GM12878 (cell line): ENCODE results near the gene METAP1.

ENCODE experiments used
- BMI1 ChIP-seq: fragments of 450-650 bp; IDR thresholded peaks from 2 replicates; pipeline ENCODE4 v1.6.1; 2016; ENCODE audit warnings: mild to moderate bottlenecking, moderate library complexity, borderline replicate concordance
- CBX3 ChIP-seq: fragments of 200-600 bp; sonication (generic); IDR thresholded peaks from 2 replicates; pipeline ENCODE4 v1.6.1; 2016; ENCODE audit warnings: low read depth, borderline replicate concordance
- CTCF ChIP-seq, 3 experiments: IDR thresholded peaks in 2 of 3; conservative IDR thresholded peaks in 1 of 3; 2 replicates each; pipeline ENCODE4 v1.5.1; 2011; ENCODE audit warnings: low read depth in 3 of 3, low read length in 3 of 3, mild to moderate bottlenecking in 3 of 3, control low read depth in 2 of 3, moderate library complexity in 2 of 3, inconsistent platforms in 1 of 3, mixed read lengths in 1 of 3; ENCODE audit not compliant: control insufficient read depth in 2 of 3, insufficient read depth in 1 of 3; ENCODE audit errors: extremely low read depth in 1 of 3
- EGR1 ChIP-seq, 2 experiments: IDR thresholded peaks; 1 replicate in 1 of 2; 2 replicates in 1 of 2; pipeline ENCODE4 v1.6.1; 2011 to 2012; ENCODE audit warnings: low read depth in 2 of 2, low read length in 2 of 2, borderline replicate concordance in 1 of 2, mild to moderate bottlenecking in 1 of 2, moderate library complexity in 1 of 2
- EP300 ChIP-seq, 2 experiments: fragments of 150-350 bp in 1 of 2; IDR thresholded peaks; 2 replicates each; pipeline ENCODE4 v1.6.1; 2011 to 2012; ENCODE audit warnings: low read depth in 2 of 2, low read length in 2 of 2, borderline replicate concordance in 1 of 2, improper control_type of control experiment in 1 of 2, inconsistent platforms in 1 of 2; ENCODE audit not compliant: control insufficient read depth in 1 of 2
- HDAC2 ChIP-seq: fragments of 200-600 bp; sonication (generic); IDR thresholded peaks from 2 replicates; pipeline ENCODE4 v1.6.1; 2017
- IRF4 ChIP-seq: IDR thresholded peaks from 2 replicates; pipeline ENCODE4 v1.6.1; 2011; ENCODE audit warnings: low read depth, low read length
- MTA3 ChIP-seq: IDR thresholded peaks from 2 replicates; pipeline ENCODE4 v1.6.1; 2012; ENCODE audit warnings: low read length, inconsistent platforms, borderline replicate concordance
- RAD51 ChIP-seq: fragments of 450-650 bp; IDR thresholded peaks from 2 replicates; pipeline ENCODE4 v1.6.1; 2016; ENCODE audit warnings: moderate library complexity, mild to moderate bottlenecking, inconsistent platforms
- RELA ChIP-seq: fragments of 450-650 bp; IDR thresholded peaks from 2 replicates; pipeline ENCODE4 v1.8.0; 2014; ENCODE audit warnings: borderline replicate concordance; ENCODE audit not compliant: partially characterized antibody
- SUPT20H ChIP-seq: IDR thresholded peaks from 2 replicates; pipeline ENCODE4 v1.6.1; 2011; ENCODE audit warnings: low read depth, mild to moderate bottlenecking, low read length, moderate library complexity, borderline replicate concordance; ENCODE audit not compliant: control insufficient read depth
- ZBTB11 ChIP-seq: fragments of 450-650 bp; formaldehyde crosslinking; IDR thresholded peaks from 2 replicates; pipeline ENCODE4 v1.5.0; 2022; ENCODE audit warnings: mild to moderate bottlenecking, missing genetic modification characterization
- ZZZ3 ChIP-seq: IDR thresholded peaks from 2 replicates; pipeline ENCODE4 v1.6.1; 2011; ENCODE audit warnings: low read depth; ENCODE audit not compliant: control insufficient read depth, insufficient read length

- no peak for TF ChIP-seq IRF4
- no peak for TF ChIP-seq ZZZ3
- TF ChIP-seq ZBTB11 (CRISPR knock-in tag), result no peak
- TF ChIP-seq BMI1, result no peak
- TF ChIP-seq SUPT20H, result no peak
- no peak for TF ChIP-seq RELA
- TF ChIP-seq EGR1 (IDR thresholded peaks at IDR 0.05; ENCODE audit: borderline replicate concordance in 1 of 2, low read depth in 2 of 2, low read length in 2 of 2), result no peak
- no peak for TF ChIP-seq CTCF (IDR thresholded peaks at IDR 0.05 in 2 of 3, conservative IDR thresholded peaks at IDR 0.05 in 1 of 3; ENCODE audit: control insufficient read depth in 2 of 3, extremely low read depth in 1 of 3, insufficient read depth in 1 of 3, low read depth in 3 of 3, low read length in 3 of 3)
- TF ChIP-seq RAD51, result no peak
- no peak for TF ChIP-seq MTA3
- no peak for TF ChIP-seq EP300 (IDR thresholded peaks at IDR 0.05; ENCODE audit: borderline replicate concordance in 1 of 2, control insufficient read depth in 1 of 2, low read depth in 2 of 2, low read length in 2 of 2)
- TF ChIP-seq CBX3, result no peak
- no peak for TF ChIP-seq HDAC2
Measured at GRCh38 chr4:98994474-98995182, 893 bp upstream of the METAP1 start.
